ENCODE results near the gene CLEC4E.

DNA sequence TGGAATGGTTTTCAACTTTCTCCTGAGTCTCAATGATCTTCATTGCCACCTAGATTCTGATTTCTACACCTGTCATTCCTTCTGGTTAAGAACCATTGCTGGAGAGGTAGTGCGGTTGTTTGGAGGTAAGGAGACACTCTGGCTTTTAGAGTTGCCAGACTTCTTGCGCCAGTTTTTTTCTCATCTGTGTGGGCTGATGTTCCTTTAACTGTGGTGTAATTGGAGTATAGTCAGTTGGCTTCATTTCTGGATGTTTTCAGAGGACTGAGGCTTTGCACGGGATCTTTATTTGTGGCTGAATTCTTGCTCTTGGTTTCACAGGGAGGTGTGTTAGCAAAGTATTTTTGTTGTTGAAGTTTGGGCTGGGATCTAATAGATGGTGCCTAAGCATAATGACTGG lies 33.1 kb downstream of the CLEC4E start:
- TF ChIP-seq MAX (IDR thresholded peaks at IDR 0.05) (no peak), REST (IDR thresholded peaks at IDR 0.05; ENCODE audit: low read depth) (no peak), EGR1 (IDR thresholded peaks at IDR 0.05; ENCODE audit: low read depth) (no peak), POLR2A (IDR thresholded peaks at IDR 0.05; ENCODE audit: borderline replicate concordance, extremely low read depth, insufficient read depth, insufficient read length) (no peak), CTCF (IDR thresholded peaks at IDR 0.05 in 2 of 3, conservative IDR thresholded peaks at IDR 0.05 in 1 of 3; ENCODE audit: borderline replicate concordance in 1 of 3, insufficient read depth in 1 of 3, low read depth in 2 of 3, low read length in 2 of 3) (no peak), EZH2 (IDR thresholded peaks at IDR 0.05) (no peak), RAD21 (IDR thresholded peaks at IDR 0.05; ENCODE audit: low read depth) (no peak), POLR2AphosphoS5 (IDR thresholded peaks at IDR 0.05; ENCODE audit: low read depth, low read length) (no peak), TCF7L2 (IDR thresholded peaks at IDR 0.05; ENCODE audit: borderline replicate concordance, extremely low read depth, insufficient read depth, insufficient read length) (no peak), ZFX (IDR thresholded peaks at IDR 0.05) (no peak), ZNF274 (IDR thresholded peaks at IDR 0.05; ENCODE audit: low read depth, low read length) (no peak)

All from HCT116 (cell line).